ENCODE results near the gene IL15. TPM values are rescaled to one million over a fixed set of nuclear protein-coding genes. Genes with fewer than 3 reads are reported as not detected.

IL15 gene
- total RNA-seq, 4 donors from 2014 or later, result 25.3 to 45.8 (median 29.0) TPM

- H3K9me3 ChIP-seq, result no peaks in the 10 kb centered on the region
- no peak for DNase-seq
- H3K27ac ChIP-seq, result peak overlapping the region; percentile 91 to 96 (median 94)
- WGBS, 2 donors, result 71 to 75% methylated on average over 2 of the region's 2 CpGs
- intact Hi-C loops (cut with DNase I), result no loop called here
- H3K4me1 ChIP-seq, result peaks cover 7 to 19% of the 10 kb centered on the region in 2 donors
- TF ChIP-seq CTCF (IDR thresholded peaks at IDR 0.05) (no peak), POLR2A (IDR thresholded peaks at IDR 0.05) (no peak)
- no peaks in the 10 kb centered on the region for H3K36me3 ChIP-seq
- peak overlapping the region in 2 of 3 donors; percentile 86 to 89 for H3K4me3 ChIP-seq (replicated peaks in 1 of 3)
- no peaks in the 10 kb centered on the region for H3K27me3 ChIP-seq
Observed at GRCh38 chr4:141637565-141637964, 1.2 kb downstream of the IL15 start.

GRCh38 chr4:141638230-141638629, 1.8 kb downstream of the IL15 start:
- TF ChIP-seq CTCF (IDR thresholded peaks at IDR 0.05), result no peak
- TF ChIP-seq POLR2A (IDR thresholded peaks at IDR 0.05), result no peak

GRCh38 chr4:141640696-141641095, 4.3 kb downstream of the IL15 start:
- H3K36me3 ChIP-seq, result no peaks in the 10 kb centered on the region
- H3K4me1 ChIP-seq, result peaks cover 21 to 23% of the 10 kb centered on the region in 2 donors
- no peaks in the 10 kb centered on the region for H3K9me3 ChIP-seq
- H3K27ac ChIP-seq, result no peak overlapping the region
- no peaks in the 10 kb centered on the region for H3K27me3 ChIP-seq
- TF ChIP-seq POLR2A (IDR thresholded peaks at IDR 0.05) (no peak), CTCF (IDR thresholded peaks at IDR 0.05) (no peak)
- WGBS, 2 donors, result 88 to 92% methylated on average over 3 of the region's 3 CpGs
- intact Hi-C loops (cut with DNase I), result no loop called here
- no peak for DNase-seq
- no peak overlapping the region for H3K4me3 ChIP-seq (replicated peaks in 1 of 3)

More at GRCh38 chr4:141638230-141638629, 1.8 kb downstream of the IL15 start:
- peak in 1 of 2 donors; percentile 12 for DNase-seq
- H3K27me3 ChIP-seq, result no peaks in the 10 kb centered on the region
- no peaks in the 10 kb centered on the region for H3K9me3 ChIP-seq
- 62 to 70% methylated on average over 2 of the region's 2 CpGs for WGBS, 2 donors
- H3K4me3 ChIP-seq (replicated peaks in 1 of 3), result peak overlapping the region in 1 of 3 donors; percentile 89
- intact Hi-C loops (cut with DNase I), result no loop called here
- H3K36me3 ChIP-seq, result no peaks in the 10 kb centered on the region
- peak overlapping the region in 2 of 3 donors; percentile 91 to 96 for H3K27ac ChIP-seq
- H3K4me1 ChIP-seq, result peaks cover 13 to 23% of the 10 kb centered on the region in 2 donors

GRCh38 chr4:141642063-141642462, 5.7 kb downstream of the IL15 start:
- no peaks in the 10 kb centered on the region for H3K36me3 ChIP-seq
- intact Hi-C loops (cut with DNase I), result no loop called here
- 89 to 94% methylated on average over 3 of the region's 3 CpGs for WGBS, 2 donors

GRCh38 chr4:141642711-141643110, 6.3 kb downstream of the IL15 start:
- peaks cover 22 to 30% of the 10 kb centered on the region in 2 donors for H3K4me1 ChIP-seq
- H3K27ac ChIP-seq, result no peak overlapping the region
- no peaks in the 10 kb centered on the region for H3K36me3 ChIP-seq
- H3K9me3 ChIP-seq, result no peaks in the 10 kb centered on the region
- no peak overlapping the region for H3K4me3 ChIP-seq (replicated peaks in 1 of 3)
- no peak for DNase-seq
- H3K27me3 ChIP-seq, result no peaks in the 10 kb centered on the region
- TF ChIP-seq POLR2A (IDR thresholded peaks at IDR 0.05), result no peak
- no peak for TF ChIP-seq CTCF (IDR thresholded peaks at IDR 0.05)
- intact Hi-C loops (cut with DNase I), result no loop called here

More at GRCh38 chr4:141642063-141642462, 5.7 kb downstream of the IL15 start:
- Histone ChIP-seq H3K4me1 (peaks cover 23 to 29% of the 10 kb centered on the region in 2 donors), H3K4me3 (replicated peaks in 1 of 3) (no peak overlapping the region), H3K27ac (no peak overlapping the region), H3K9me3 (no peaks in the 10 kb centered on the region), H3K27me3 (no peaks in the 10 kb centered on the region)
- TF ChIP-seq CTCF (IDR thresholded peaks at IDR 0.05), result no peak
- no peak for TF ChIP-seq POLR2A (IDR thresholded peaks at IDR 0.05)
- DNase-seq, result no peak
